NCI-H526 treated with DMSO at 0.1 percent for 48 hours (cell line): ENCODE measurements around the gene SASS6.
"Not testable (repeated sequence)": the region's sequence is repeated elsewhere in the genome, so short reads cannot be mapped to it uniquely, and the experiment has no call there.

Experiments used
- DNase-seq: peaks from one replicate; lab custom pipeline; 2025; lab: John Stamatoyannopoulos, UW

The SASS6 gene

GRCh38 chr1:100107696-100108095 lies 25.0 kb downstream of the SASS6 start:
- DNase-seq, result no peak

DNA sequence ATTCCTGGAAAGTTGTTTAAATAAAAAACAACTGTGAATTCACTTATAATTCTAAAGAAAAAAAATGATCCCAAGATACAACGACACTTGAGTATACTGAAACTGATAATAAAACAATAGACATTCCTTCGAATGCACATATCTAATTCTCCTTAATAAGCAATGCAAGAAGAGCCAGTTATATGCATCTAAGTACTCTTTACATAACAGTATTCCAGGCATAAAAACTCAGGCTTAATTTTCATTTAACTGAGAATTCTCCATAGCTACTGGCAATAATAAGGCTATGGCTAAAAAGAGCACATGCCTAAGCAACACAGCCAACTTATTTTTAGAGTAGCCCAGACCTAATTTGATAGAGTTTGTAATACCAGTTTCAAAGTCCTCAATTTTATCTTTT lies 31.2 kb downstream of the SASS6 start:
- no peak for DNase-seq

- DNase-seq, result no peak
Measured at GRCh38 chr1:100100202-100100601, 32.5 kb downstream of the SASS6 start.

DNA sequence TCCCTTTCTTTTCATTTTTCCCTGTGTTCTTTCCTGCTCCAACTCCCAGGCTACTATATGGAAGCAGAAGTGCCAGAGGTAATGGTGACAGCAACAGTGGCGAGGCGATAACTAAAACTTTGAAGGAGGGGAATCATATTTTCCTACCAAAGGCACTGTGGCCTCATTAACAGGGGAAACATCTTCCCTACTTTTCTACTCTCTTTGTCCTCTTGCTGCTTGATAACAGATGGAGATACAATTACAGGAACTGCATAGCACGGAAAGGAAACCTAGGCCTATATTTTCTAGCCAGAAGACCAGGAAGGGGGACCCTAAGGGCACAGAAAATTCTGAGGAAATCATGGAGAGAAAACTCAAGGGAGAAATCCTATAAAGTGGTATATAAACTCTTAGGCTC lies 42.3 kb downstream of the SASS6 start:
- DNase-seq, result no peak

GRCh38 chr1:100089082-100089481 lies 43.6 kb downstream of the SASS6 start:
- no peak for DNase-seq

DNA sequence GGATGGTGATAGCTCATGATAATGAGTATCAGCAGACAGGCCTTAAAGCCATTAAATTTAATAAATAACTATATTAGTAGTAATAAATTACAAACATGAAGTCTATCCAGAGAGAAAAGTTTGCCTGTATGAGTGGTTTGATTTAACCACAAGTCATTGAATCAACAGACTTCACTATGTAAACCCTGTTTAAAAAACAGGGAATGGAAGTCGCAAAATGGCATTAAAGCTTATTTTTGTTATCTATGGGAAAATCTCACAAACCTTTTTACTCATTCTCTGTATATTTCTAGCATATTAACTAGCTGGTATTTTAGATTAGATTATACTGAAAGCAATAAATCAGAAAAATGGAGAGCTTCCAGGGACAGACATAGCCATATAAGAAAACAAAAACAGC lies 45.3 kb downstream of the SASS6 start:
- no peak for DNase-seq

GRCh38 chr1:100080331-100080730 lies 52.4 kb downstream of the SASS6 start:
- no peak for DNase-seq

DNA sequence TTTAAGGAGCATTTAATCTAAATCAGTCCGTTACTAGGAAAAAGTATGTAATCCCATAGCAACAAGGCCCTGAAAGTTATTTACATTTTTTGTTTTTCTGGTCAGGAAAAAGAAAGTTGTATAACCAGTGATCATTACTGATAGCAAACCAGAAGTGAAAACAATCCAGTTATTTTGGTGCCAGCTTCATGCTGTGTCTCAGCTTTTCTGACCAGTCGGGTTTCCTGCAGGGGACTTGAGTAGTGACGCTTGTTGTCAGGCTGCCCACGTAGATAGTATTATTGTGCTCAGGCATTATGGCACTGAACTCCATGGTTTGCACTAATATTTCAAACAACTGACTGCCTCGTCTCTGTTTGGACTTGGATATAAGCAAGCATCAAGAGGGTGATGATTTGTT lies 55.2 kb downstream of the SASS6 start:
- DNase-seq, result no peak

- DNase-seq, result no peak
Measured at GRCh38 chr1:100076744-100077143, 56.0 kb downstream of the SASS6 start.

DNA sequence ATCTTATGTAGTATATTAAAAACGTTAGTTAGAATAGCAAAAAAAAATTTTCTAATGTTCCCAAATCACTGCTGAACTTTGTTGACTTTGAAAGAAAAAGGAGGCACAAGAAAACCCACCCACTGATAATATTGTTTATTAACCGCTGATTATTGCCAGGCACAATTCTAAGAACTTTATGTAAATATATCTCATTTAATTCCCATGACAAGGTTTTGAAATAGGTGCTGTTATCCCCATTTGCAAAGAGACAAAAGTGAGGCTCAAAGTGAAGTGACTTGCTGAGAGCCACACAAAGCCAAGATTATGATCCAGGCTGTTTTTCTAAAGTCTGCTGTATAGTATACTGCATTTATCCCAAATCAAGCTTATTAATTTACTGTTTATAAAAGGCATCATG lies 56.4 kb downstream of the SASS6 start:
- no peak for DNase-seq

GRCh38 chr1:100075773-100076172 lies 57.0 kb downstream of the SASS6 start:
- DNase-seq, result no peak

- DNase-seq, result no peak
Measured at GRCh38 chr1:100074604-100075395, 57.9 kb downstream of the SASS6 start.

- no peak for DNase-seq
Measured at GRCh38 chr1:100073531-100073930, 59.2 kb downstream of the SASS6 start.

GRCh38 chr1:100070201-100070939 lies 62.4 kb downstream of the SASS6 start:
- no peak for DNase-seq

DNA sequence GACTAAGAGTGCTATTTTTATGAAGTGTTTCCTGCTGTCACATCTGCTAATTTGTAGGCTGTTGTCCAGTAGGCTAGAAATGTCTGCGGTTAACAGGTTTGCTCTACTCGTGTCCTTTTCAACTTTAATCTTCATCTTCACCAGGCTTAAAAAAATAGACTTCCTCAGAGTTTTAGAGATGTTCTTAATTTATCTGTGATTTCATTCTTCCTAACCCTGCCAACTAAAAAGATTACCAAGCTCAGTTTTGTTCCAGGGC lies 66.8 kb downstream of the SASS6 start:
- no peak for DNase-seq

DNA sequence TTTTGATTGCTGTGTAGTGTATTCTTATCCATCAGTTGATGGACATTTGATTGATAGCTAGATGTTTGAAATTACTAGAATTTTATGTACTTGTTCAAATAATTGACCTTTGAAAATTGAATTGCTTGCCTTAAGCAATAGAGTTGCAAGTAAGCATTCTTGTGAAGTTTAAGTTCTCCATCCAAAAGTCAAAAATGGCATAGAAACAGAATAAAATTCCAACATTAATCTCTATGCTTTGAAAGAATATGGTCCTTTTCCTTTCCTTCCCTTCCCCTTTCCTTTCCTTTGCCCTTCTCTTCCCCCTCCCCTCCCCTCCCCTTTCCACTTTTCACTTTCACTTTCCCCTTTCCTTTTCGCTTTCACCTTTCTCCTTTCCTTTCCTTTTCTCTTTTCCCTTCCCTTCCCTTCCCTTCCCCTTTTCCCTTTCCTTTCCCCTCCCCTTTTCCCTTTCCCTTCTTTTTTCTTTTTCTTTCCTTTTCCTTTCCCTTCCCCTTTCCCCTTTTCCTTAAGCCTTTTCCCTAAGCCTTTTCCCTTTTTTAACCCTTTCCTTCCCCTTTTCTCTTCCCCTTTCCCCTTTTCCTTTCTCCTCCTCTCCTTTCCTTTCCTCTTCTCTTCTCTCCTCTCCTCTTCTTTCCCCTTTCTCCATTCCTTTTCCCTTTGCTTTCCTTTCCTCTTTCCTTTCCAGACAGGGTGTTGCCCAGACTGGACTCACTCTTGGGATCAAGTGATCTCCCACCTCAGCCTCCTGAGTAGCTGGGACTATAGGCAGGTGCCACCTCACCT lies 67.4 kb downstream of the SASS6 start:
- no peak for DNase-seq

DNA sequence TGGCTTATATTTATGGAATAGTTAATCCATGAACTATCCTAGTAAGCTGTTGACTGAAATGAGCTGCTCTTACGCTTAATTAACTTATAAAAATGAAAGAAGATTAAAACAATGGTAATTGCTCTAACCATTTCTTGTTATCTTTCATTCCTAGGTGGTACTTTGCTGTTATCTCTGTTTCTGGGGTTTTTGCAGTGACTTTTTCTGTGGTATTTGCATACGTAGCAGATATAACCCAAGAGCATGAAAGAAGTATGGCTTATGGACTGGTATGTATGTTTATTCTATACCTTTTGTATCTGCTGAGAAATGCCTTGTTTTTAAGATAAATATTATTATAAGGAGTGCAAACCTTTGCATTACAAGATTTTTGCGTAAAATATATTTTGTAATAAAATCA lies 71.0 kb downstream of the SASS6 start:
- DNase-seq, result no peak

- no peak for DNase-seq
Measured at GRCh38 chr1:100053727-100054126, 79.0 kb downstream of the SASS6 start.

- DNase-seq, result no peak
Measured at GRCh38 chr1:100053119-100053518, 79.6 kb downstream of the SASS6 start.

DNA sequence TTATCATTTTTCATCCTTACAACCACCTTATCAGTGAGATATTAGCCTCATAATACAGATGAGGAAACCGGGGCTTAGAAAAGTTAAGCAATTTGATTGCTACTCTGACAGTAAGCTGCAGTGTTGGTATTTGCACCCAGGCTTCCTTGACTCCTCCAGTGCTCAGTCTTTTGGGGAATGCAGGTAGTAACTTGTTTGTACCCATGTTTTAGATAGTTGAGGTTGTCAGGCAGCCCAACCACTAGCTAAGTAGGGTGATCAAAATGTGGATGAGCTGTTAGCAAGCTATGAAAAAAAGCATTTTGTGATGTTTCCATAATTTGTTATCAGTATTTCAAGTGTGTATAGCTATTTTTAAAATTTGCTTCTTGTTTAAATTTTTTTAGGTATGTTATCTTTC lies 80.8 kb downstream of the SASS6 start:
- no peak for DNase-seq

DNA sequence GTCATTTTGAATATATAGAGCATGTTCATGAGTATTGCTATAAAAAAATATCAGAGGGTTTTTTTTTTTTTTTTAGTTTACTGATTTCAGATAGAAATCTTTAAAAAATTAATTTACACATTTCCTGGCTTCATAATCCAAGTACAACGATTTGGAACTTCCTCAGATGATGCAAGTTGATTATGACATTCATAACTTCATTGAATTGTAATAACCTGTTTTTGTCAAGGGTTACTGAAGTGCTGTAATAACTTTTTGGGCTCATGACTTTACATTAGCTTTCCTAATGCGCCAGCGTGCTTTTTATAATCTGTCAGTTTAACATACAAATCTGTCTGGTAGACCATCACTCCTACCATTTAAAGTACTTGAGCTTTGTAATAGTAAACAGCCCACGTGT lies 81.3 kb downstream of the SASS6 start:
- no peak for DNase-seq

GRCh38 chr1:100050139-100050538 lies 82.6 kb downstream of the SASS6 start:
- no peak for DNase-seq

GRCh38 chr1:100047235-100047708 lies 85.5 kb downstream of the SASS6 start:
- DNase-seq, result not testable (repeated sequence)
